NCI-H187 treated with DMSO at 0.1 percent for 48 hours (cell line): ENCODE data around the gene LCNL1.

Experiments
- DNase-seq: peaks from one replicate; lab custom pipeline; 2025; lab: John Stamatoyannopoulos, UW

Gene LCNL1

GRCh38 chr9:137011907-137012675 is 29.3 kb downstream of the LCNL1 start:
- DNase-seq: no peak

DNA sequence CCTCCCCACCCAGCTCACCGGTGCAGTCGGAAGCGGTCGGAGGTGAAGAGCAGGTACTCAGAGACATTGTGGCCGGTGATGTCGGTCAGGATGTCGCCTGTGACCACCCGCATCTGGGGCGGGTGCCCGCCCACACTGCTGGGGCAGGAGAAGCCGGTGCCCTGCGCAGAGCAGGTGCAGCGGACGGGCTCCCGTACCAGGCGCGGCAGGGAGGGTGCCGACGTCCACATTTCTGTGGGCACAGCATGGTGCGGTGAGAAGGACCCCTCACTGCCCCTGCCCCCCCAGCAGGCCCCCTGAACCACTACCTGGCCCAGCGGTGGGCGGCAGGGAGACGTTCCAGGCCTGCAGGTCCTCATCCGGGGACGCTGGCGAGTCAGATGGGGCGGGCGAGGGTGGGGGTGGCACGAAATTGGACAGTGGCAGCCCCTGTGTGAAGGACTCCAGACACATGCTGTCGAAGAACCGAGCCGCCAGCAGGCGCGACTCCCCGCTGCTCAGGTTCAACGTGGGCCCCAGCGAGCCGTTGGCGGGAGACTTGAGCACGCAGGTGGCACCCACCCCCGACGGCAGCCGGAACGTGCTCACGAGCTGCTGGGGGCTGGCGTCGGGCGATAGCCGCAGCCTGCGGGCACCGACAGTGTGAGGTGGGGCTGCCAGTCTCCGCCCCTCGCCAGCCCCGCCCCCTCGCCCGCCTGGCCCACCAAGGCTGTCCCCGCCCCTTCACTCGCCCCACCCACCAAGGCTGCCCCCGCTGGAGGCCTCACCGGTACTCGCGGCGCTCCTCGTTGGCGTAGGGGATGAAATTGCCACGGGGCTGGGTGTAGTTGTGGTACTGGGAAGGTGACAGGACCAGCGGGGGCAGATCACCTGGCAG is 30.1 kb downstream of the LCNL1 start:
- no peak for DNase-seq

GRCh38 chr9:137013571-137013940 is 30.8 kb downstream of the LCNL1 start:
- DNase-seq: no peak

DNA sequence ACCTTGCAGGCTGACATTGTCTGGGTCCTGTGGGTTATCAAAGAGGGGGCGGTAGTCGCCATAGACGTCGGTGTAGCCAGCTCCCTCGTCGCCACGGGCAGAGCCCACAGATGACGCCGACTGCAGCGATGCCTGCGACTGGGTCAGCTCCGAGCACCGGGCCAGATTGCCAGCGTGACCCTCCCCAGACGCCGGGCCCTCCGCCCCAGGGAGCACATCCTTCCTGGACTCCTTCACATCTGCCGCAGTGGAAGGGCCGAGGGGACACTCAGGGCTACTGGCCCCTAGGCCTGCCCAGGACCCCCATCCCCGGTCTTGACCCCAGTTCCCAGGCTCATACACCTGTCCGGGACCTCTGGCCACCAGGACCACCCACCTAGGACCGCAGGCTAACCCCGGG is 31.4 kb downstream of the LCNL1 start:
- DNase-seq: no peak

DNA sequence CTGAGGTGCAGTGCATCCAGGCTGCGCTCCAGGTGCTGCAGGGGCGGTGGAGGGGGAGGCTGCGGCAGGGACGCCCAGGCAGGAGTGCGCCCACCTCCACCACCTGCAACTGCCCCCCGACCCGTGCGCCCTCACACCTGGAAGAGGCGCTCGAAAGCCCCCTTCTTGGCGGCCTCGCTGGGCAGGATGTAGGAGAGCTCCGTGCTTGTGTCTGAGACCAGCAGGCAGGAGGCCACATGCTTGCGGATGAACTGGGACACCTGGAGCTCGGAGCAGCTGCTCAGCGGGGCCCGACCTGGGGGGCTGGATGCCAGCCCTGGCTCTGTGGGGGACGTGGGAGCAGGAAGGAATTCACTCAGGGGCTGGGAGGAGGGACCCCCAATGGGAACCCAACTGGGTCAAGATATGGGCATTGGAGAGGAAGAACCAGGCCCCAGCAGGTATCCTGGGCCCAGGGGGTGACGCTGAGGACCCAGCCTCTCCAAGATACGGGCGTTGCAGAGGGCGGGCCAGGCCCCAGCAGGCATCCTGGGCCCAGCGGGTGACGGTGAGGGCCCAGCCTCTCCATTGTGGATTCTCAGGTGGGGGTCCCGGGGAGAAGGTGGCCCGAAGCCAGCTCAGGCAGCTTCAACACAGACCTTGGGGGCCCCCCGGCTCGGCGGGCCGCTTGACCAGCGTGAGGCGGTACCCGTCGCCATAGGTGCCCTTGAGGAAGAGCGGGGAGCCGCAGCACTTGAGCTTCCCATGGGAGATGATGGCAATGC is 32.2 kb downstream of the LCNL1 start:
- no peak for DNase-seq

DNA sequence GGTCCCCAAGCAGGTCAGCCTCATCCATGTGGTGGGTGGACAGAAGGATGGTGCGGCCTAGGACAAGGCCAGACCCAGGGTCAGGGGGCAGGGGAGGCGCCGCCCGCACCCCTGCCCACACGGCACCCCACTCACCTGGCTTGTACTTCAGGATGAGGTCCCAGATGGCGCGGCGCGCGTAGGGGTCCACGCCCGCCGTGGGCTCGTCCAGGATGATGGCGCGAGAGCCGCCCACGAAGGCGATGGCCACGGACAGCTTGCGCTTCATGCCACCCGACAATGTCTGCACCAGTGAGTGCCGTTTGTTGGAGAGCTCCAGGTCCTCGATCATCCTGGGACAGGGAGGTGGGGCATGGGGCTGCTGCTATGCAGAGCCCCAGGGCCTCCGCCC is 32.7 kb downstream of the LCNL1 start:
- DNase-seq: no peak

DNA sequence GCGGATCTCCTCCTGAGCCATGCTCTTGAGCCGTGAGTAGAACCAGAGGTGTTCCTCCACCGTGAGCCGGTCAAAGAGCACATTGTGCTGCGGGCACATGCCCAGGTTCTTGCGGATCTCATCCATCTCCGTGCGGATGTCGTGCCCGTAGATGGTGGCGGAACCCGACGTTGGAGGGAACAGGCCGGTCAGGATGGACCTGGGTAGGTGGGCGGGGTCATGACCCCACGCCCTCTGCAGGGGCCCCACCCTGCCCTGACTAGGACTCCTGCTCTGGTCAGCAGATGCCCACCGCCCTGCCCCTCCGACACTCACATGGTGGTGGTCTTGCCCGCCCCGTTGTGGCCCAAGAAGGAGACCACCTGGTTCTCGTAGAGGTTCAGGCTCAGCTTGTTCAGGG is 33.2 kb downstream of the LCNL1 start:
- DNase-seq: no peak

- DNase-seq: no peak
Measured at GRCh38 chr9:137016436-137016835, 33.6 kb downstream of the LCNL1 start.

GRCh38 chr9:137017071-137017470 is 34.3 kb downstream of the LCNL1 start:
- no peak for DNase-seq

DNA sequence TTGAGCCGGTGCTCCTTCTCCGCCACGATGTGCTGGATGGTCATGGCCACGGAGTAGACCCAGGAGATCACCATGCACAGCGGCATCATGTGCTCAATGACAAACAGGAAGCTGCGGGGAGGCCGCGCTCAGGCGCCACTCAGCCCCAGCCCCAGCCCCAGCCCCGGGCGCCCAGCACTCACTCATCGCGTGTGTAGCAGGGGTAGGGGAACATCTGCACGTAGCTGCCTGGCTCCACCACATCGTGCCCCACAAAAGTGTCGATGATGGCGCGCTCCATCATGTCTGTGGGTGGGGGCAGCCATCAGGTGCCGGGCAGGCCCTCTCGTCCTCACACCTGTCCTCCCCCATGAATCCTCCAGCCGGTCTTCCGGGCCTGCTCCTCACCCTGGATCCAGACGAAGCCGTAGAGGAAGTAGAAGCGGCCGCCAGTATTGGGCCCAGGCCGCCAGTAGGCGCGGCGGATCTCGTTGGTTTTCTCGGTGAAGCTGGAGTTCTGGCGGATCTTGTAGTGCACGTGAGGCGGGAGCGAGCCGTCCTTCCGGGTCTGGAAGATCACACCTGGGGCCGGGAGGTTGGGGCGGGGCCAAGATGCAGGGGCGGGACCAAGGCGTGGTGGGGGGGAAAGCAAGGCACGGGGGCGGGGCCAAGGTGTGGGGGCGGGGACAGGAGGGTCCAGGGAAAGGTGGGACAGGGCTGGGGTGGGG is 35.2 kb downstream of the LCNL1 start:
- no peak for DNase-seq

- no peak for DNase-seq
Measured at GRCh38 chr9:137018761-137019559, 36.2 kb downstream of the LCNL1 start.

DNA sequence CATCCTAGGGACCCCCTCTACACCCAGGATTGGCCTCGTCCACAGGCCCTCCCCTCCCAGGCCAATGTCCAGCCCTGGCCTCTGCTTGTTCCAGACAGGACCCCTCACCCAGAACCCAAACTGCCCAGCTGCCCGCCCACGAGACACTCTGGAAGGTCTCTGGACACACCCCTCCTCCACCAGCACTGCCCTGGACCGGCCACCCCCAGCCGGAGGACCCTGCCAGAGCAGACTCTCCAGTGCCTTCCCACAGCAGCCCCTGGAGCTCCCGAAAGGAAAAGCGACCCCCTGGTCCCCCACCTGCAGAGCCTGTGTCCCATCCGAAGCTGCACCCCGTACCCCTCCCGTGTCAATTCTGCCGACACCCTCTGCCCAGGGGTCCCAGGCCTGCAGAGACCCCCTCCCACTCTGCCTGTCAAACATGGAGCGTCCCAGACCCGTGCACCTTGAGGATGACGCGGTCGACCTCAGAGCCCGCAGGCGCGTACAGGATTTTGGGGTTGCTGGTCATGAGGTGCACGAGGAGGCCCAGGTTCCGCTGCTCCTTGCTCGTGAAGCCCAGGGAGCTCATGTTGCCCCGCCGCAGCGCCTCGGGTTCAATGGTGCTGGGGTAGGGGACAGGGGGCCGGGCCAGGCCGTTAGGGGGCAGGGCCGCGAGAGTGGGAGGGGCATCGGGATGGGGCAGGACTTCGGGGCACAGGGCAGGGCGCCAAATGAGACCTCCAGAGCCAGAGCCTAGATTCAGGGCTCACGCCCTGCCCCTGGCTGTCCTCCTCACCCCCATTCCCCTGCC is 37.3 kb downstream of the LCNL1 start:
- DNase-seq: no peak

- DNase-seq: no peak
Measured at GRCh38 chr9:137020771-137021567, 38.2 kb downstream of the LCNL1 start.

DNA sequence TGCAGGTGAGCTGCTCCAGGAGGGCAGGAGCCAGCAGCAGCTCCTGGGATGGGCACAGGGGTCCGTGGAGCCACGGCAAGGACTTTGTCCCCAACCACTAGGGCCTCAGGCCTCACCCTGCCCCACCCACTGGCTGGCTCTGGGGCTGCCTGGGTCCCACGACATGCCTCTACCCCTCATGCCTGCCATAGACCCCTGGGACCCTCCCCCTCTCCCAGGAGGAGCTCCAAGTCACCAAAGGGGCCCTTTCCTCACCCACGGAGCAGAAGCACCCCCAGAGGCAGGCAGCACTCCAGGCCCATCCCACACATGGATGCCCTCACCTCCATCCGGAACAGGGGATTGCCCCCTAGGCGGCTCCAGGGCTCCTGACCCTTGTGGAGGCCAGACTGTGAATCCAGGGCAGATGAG is 38.8 kb downstream of the LCNL1 start:
- DNase-seq: no peak

- DNase-seq: no peak
Measured at GRCh38 chr9:137021979-137022661, 39.3 kb downstream of the LCNL1 start.

GRCh38 chr9:137022662-137023008 is 39.8 kb downstream of the LCNL1 start:
- DNase-seq: no peak

GRCh38 chr9:137023157-137023556 is 40.4 kb downstream of the LCNL1 start:
- no peak for DNase-seq

DNA sequence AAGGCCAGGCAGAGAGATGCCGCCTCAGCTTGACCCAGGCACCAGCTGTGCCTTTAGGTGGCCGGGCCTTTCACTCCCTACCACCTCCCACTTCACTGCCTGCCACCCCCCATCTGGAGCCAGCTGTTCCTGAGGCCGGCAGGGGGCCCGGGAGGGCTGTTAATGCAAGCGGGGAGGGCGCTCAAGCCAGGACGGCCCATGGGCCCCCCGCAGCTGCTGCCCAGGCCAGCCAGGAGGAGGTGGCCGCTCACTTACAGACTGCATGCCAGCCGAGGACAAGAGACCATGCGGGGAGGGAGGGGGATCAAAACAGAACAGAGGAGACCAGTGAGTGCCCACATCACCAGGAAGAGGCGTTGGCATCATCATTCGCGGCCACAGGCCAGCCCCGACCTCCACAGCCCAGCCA is 40.8 kb downstream of the LCNL1 start:
- no peak for DNase-seq

DNA sequence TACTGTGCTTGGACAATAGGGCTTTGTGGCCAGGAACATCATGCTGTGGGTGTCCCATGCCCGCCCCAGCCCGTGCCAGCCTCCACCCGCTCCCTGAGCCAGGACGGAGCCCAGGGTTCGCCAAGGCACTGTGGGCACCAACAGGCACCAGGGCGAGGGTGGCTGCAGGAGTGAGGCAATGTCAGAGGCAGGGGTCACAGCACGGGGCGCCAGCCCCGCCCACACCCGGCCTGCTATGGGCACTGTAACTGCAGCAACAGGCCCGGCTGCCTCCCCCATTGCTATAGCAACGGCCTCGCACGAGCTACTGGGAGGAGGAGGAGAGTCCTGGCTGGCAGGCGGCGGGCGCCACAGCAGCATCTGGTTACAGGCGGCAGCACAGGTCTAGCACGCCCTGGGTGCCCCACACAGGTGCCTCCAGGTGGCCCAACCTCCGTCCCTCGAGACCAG is 42.7 kb downstream of the LCNL1 start:
- peak; percentile 21 for DNase-seq
